ENCODE measurements around the gene PARN.

PARN gene

DNA sequence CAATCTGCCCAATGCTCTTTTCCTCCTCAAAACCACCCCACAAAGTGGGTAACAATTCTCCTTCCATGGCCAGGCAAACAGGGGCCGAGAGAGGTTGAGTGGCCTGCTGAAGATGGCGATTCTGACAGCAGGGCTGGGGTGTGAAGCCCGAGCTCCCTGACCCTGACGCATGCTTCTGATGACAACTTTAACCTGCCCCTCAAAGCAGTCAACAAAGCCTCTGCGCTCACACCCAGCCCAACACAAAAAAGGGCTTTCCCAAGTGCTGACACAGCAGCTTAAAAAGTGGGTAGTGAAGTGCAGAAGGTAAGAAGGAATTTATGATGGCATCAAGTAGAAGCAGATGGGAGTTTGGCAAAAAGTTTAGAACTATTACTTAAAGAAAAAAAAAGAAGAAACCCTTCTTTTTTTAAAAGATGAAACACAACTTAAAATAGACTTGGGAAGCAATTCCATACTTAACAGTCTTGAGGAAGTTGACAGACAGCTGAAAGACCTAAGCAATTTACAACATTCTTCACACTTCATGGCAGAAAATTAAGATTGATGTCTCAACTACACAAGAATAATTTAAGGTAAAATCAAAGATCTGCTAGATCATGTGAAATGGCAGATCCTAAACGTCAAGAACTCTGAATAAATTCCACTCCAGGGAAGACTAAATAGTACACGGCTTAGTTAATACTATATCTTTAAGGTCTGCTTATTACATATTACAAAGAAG lies 133.9 kb downstream of the PARN start:
- DNase-seq = no peak

DNA sequence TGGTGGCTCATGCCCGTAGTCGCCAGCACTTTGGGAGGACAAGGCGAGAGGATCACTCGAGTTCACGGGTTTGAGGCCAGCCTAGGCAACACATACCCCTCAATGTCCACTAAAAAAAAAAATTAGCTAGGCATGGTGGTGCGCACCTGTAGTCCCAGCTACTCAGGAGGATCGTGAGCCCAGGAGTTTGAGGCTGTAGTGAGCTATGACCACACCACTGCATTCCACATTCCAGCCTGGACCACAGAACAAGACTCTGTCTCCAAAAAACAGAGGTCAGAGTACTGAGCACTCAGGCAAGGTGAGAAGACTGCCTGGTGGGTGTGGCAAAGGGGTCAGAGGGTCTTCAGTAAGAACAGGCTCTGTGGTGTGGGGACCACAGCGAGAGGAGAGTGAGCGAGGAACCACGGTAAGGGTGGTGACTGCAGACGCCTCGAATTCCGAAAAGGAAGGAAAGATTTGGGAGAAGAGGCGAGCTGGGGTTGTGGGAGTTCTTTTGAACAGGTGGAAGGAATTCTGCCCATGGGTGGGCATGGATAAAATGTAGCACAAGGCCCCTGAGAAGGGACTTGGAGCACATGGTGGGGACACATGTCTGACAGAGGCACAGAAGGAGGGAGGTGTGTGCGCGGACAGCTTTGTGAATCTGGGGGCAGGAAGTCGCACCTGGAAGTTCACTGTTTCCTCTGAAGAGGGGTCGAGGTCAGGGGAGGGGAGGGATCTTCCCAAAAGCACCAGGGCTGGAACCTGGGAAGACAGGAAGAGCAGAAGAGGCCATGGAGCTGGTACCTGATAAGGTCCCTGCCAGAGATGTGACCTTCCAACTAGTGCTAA lies 134.6 kb downstream of the PARN start:
- no peak for DNase-seq

DNA sequence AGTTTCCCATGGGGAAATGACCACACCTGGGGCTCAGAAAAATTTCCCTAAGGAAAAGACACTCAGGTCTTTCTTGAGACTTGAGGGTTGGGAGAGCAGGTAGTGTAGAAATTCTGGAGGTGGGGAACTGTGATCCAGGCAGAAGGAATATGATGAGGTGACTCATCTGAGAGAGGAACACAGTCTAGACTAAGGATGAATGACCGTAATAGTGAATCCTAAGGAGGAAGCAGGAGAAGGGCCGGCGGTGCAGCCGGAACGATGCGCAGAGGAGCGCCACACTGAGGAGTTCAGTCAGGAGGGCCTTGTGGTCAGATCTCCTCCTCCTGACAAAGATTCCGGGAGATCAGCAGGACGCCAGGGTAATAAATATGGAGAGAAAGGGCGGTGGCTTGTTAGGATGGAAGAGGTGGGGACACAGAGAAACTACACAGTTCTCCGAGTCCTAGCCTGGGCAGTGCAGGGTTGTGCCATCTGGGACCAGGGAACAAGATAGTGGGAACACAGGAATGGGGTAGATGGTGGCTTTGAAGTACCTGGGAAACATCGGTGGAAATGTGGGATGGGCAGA lies 135.6 kb downstream of the PARN start:
- DNase-seq = no peak

DNA sequence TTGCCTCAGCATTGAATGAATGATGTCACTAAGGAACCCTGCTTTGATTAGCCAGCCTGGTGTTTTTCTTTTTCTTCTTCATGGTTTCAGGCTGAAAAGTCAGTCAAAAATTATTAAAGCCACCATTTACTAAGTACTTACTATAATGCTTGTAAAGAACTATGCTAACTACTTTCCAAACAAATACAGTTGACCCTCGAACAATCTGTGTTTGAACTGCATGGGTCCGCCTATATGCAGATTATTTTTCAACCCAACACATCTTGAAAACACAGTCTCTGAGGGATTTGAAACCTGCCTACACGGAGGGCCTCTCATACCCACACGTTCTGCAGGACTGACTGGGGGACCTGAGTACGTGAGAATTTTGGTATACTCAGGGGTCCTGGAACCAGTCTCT lies 136.3 kb downstream of the PARN start:
- DNase-seq = no peak

DNA sequence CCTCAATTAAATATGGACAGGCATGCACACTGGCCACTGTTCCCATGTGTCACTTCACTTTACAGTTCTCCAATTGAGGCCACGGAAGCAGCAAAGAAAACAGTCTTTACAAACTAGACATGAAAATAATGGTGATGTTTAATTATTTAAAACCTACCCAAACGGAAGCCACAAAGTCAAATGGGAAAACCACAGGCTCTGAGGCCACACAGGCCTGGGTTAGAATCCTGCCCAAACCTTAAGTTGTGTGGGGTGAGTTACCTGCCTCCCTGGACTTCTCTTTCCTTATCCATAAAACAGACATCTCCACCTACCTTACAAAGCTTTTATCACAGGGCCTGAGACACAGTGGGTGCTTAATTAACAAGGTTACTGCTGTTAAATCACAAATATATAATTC lies 137.4 kb downstream of the PARN start:
- no peak for DNase-seq

DNA sequence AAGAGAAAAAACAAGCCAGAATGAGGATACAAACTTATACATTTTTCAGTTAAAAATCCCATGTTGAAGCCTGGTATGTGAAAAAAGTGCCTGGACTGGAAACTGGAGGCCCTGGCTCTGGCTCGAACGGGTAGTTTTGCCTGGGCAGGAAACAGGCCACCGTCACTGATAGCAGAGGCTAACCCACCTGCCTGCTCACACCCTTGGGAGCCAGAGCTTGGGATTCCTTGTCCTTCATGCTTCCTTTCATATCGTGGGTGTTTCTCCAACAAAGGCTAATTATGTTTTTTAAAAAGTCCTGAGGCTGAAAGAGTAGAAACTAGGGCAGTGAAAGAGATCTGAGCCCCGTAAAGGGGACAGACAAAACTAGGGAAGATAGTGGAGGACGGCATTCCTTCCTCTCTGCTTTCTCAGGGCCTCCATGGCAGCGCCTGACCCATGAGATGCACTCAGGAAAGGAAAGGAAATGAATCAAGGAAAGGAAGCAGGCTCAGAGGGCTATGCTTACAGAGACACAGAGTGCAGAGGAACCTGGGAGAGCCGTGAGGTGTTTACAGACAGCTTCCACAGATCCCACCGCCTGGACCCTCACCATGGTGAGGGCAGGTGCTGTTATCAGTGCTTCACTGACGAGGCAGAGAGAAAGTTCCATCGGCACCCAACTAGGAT lies 138.1 kb downstream of the PARN start:
- no peak for DNase-seq

DNA sequence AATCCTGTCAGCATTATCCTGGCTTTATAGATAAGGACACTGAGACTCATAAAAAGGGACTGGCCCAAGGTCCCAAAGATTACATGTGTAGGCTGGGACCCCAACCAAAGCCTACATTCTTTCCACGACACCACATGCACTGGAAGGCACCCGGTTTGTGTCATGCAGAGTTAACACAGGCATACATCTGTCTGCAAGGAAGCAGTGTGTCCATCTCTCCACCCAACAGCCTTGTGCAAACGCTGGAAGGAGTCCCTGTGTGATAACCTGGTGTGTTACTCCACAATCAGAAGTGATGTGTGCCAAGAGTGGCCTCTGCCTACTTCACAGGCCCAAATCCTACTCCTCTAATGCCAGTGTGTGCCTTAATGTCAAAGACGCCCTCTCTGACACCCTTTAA lies 139.8 kb downstream of the PARN start:
- no peak for DNase-seq

DNA sequence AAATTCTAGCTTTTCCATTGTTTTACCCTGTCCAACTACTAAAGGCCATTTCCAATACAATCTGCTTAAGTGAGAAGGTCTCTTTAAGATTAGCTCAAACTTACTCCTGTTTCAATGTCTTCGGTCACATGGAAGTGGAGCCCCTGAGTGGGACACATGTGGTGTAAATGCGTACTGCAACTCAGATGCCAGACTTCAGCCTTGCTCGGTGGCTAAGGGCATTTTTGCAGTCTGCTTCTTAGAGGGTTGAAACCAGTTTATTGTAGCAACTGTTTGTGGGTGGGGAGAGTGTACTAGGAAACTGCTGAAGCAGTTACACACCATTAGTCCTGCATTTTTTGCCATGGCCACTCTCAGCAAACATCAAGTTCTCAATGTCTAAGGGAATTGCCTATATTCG lies 140.6 kb downstream of the PARN start:
- no peak for DNase-seq

DNA sequence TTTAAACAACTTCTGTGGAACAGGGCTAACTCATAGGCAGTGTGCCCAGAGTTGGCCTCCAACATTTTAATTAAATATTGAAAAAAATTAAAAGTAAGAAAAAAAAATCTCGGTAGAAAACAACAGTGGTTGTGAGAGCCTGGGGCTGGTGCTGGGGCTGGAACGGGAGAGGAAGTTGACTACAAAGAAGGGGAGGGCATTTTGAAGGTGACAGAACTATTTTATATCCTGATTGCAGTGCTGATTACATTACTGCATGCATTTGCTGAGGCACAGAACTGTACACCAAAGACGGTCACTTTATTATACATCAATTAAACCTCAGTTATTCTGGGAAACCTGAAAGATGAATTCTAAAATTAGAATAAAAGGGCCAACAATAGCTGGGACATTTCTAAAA lies 142.5 kb downstream of the PARN start:
- no peak for DNase-seq

DNA sequence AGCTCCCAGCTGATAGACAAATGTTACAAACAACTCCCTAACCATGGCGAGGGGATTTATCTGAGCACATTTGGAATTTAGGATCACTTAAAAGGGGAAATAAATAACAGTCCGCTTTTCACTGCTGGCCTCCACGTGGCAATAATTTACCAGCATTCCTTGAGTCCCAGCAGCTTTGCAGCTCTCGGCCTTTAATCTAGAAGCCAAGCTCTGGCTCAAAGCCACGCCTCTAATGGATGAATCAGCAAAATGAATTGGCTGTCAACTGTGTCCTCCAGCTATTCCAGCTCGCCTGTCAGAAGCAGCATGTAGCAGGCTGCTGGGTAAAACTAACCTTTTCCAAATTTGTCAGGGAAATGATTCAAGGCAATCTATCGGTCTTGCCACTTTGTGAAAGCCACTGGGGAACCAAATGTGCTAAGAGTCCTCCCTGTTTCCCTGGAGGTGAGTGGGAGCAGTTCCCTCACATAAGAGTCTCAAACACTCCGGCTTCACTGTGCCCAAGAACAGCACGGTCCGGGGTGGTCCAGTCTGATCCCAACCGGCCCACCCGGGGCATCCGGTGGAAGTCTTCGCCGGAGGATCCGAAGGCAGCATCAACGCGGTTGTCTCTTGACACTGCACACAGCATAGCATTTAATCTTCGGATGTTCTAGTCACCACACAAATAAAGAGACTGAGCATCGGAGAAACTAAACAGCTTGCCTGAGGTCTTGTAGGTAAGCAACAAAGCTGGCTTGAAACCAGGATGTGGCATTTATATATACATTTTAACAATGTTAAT lies 143.3 kb downstream of the PARN start:
- no peak for DNase-seq

DNA sequence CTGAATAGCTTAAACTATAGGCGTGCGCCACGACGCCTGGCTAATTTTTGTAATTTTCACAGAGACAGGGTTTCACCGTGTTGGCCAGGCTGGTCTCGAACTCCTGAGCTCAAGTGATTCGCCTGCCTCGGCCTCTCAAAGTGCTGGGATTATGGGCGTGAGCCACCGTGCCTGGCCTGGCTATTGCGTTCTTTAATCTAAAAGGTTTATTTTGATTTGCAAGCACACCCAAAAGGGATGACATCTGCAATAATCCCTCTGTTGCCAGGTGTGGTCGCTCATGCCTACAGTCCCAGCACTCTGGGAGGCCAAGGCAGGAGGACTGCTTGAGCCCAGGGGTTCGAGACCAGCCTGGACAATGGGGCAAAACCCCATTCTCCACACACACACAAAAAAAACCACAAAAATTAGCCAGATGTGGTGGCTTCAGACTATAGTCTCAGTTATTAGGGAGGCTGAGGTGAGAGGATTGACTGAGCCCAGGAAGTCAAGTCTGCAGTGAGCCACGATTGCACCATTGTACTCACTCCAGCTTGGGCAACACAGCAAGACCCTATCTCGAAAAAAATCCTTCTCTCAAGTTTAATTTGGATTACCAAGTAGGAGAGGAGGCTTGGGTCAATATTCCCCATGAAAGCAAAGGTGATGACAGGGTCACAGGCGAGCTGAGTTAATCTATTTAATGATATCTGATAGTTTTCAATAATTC lies 144.1 kb downstream of the PARN start:
- DNase-seq = no peak

DNA sequence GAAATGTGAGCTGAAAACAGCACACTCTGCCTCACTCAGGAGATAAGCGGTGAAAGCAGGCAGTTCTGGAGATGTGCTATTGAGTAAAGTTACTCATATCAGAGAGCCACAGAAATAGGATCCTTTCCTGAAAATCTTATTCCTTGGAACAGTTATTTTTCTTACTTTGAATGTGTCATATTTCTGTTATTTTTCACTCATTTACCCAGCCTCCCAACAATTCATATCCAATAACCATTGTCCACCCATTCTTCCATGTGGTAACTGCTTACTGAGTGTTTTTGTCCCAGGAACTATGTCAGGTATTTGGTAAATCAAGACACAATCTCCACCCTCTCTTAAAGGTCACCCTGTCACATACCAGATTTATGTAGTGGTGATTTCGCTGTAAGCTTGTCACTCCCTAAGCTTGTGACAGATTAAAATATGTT lies 144.9 kb downstream of the PARN start:
- DNase-seq = no peak

DNA sequence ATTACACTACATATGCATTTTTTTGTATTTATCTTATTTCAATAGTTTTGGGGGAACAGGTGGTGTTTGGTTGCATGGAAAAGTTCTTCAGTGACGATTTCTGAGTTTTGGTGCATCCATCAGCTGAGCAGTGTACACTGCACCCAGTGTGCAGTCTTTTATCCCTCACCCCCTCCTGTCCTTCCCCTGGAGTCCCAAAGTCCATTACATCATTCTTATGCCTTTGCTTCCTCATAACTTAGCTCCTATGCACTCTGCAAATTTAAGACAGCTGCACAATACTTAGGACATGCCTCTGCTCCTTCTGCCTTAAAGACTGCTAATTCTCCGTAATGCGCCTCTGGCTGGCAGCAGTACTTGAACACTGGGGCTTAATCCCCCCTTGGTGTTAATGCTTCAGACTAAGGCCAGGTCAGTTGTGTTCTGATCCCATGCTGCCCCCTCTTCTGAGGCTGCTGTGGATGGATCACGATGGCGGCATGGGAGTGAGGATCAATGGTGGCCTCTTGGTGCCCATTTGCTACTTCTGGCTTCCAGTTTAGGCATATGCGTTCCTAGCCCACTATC lies 146.2 kb downstream of the PARN start:
- no peak for DNase-seq

DNA sequence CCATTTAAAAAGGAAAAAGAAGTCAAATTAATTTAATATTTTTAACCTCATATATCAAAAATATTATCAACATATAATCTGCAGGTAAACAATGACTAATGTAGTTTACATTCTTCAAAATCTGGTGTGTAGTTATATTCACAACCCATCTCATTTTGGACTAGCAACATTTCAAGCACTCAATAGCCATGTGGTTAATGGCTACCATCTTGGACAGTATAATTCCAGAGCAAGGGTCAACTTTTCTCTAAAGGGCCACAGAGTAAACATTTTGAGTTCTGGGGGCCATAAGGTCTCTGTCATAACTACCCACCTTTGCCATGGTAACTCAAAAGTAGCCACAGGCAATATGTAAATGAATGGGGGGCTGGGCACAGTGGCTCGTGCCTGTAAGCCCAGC lies 153.9 kb downstream of the PARN start:
- no peak for DNase-seq

DNA sequence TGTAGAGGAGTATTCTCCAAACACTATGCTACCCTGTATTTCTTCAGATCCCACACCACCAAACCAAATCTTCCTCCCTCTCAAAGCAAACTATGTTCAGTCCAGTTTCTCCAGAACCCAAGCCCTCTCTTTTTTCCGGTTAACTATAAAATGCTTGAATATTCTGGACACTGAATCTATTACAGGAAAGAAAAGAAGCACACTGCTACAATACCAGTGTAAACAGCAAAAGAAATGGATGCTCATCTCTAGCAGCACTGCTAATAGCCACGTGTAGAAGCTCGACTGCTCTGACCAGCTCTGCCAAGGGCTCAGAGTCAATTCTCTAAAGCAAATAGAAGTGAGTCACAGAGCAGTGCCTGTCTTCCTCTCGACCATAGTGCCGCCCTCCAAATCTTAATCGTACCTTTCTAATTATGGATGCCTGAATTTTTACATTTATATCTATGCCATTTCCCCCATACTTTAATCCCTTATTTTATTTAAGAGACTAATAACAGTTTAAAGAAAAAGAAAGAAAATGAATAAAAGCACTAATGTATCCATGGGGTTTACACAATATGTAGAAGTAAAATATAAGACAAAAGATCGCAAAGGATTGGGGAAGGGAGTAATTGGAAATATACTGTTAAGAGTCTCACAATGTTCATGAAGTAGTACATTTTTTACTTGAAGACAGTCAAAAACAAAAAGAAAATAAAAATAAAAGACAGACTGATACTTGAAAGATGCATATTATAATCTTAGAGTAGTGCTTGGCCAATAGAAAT lies 154.5 kb downstream of the PARN start:
- DNase-seq = no peak

DNA sequence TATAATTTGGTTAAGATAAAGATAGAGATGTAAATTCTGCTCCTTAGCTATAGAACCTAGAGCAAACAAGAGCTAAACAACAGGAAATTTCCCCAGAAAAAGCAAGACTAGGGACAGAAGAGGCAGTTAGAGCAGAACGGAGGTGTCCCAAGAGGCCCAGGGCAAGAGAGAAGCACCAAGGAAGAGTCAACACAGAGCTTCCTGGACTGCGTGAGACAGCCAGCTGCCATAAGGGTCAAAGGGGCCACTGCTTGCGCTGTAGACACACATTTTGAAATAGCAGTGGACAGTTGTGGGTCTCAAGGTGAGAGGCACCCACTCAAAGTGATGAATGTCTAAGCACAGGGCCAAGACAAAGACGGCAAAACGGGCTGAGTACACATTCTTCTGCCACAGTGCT lies 156.6 kb downstream of the PARN start:
- no peak for DNase-seq

DNA sequence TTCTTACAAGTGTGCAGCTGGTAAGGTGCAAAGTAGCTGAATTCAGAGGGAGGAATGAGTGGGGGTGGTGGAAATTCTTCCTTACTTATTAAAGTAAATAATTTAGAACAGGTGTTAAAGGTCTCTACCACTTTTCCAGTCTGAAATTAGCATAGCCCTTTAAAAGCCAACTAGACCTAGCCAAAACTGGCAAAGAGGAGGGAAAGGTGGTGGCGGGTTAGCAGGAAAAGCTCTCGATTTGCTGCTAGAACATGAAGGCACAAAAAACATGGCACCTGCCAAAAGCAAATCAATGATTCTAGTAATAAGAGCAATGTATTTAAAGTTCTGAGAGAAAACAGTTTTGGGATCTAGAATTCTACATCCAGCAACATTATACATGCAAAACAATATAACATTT lies 157.7 kb downstream of the PARN start:
- no peak for DNase-seq

DNA sequence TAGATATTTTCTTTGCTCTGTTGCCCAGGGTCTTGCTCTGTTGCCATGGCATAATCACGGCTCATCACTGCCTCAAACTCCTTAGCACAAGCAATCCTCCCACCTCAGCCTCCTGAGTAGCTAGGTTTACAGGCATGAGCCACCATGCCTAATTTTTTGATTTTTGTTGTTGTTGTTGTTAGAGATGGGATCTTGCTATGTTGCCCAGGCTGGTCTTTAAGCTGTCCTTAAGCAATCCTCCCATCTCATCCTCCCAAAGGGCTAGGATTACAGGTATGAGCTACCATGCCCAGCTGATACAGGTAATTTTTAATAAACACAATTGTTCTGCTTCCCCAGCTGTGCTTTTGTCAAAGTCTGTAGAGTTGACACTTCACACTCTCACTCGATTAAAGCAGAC lies 159.3 kb downstream of the PARN start:
- no peak for DNase-seq

DNA sequence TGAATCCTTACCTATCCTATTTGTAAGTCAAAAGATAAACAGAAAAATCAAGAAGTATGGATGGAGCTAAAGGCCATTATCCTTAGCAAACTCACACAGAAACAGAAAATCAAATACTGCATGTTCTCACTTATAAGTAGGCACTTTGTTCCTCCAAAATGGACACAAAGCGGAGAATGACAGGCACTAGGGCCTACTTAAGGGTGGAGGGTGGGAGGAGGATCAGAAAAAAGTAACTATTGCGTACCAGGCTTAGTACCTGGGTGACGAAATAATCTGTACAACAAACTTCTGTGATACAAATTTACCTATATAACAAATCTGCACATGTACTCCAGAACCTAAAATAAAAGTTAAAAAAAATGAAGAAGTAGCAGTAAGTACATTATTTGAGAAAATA lies 164.3 kb downstream of the PARN start:
- no peak for DNase-seq

DNA sequence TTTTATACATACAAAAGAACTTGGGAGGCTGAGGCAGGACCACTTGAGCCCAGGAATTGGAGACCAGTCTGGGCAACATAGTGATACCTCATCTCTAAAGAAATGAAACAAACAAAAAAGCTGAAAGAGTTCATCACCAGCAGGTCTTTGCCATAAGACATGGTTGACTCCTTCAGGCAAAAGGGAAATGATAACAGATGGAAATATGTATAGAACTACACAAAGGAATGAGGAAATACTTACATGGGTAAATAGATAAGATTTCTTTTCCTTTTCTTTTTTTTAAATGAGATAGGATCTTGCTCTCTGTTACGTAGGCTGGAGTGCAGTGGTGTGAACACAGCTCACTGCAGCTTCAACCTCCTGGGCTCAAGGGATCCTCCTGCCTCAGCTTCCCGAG lies 165.3 kb downstream of the PARN start:
- no peak for DNase-seq

DNA sequence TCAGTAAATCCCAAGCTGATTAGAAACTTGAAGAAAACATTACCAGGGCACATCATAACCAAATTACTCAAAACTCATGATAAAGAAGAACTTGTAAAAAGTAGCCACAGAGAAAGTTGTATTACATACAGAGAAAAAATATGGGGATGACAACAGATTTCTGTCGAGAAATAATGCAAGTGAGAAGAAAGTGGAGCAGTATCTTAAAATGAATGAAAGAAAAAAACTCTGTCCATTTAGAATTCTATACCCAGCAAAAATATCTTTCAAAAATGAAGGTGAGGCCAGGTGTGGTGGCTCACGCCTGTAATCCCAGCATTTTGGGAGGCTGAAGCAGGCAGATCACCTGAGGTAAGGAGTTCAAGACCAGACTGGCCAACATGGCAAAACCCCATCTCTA lies 165.9 kb downstream of the PARN start:
- no peak for DNase-seq
